ENCODE results near the gene NCKAP5.

The NCKAP5 gene

GRCh38 chr2:133120310-133120709, 448.0 kb downstream of the NCKAP5 start:
- Histone ChIP-seq H3K4me3 (ENCODE audit: low read length in 2 of 2) (no peak overlapping the region), H3K9me3 (ENCODE audit: control insufficient read depth in 2 of 2, low read length in 2 of 2) (no peaks in the 10 kb centered on the region), H3K9ac (ENCODE audit: low read depth in 1 of 2, low read length in 2 of 2) (no peak overlapping the region)

DNA sequence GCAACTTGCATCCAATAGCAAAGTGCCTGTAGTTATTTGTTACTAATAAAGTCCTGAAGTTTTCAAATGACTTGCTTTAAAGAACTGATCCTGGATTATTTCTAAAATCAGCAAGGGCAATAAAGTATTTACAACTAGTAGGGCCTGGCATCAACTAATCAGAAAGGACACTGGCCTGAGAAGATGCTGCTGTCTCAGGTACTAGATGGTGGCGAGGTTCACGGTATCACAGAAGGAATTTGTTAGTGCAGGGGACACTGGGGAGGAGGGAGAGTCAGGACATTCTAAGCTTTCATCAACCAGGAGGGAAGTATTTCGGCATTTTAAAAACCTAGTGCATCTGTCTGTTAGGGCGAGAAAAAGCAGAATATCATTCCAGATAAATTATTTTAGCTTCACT, 458.1 kb downstream of the NCKAP5 start:
- Histone ChIP-seq H3K36me3 (ENCODE audit: control insufficient read depth in 2 of 2, insufficient read depth in 2 of 2, low read length in 2 of 2) (no peaks in the 10 kb centered on the region), H3K27ac (ENCODE audit: low read depth in 2 of 2, low read length in 2 of 2) (no peak overlapping the region), H3K4me3 (ENCODE audit: low read length in 2 of 2) (no peak overlapping the region), H3K4me1 (ENCODE audit: control insufficient read depth in 2 of 2, insufficient read depth in 2 of 2, low read length in 2 of 2) (no peaks in the 10 kb centered on the region), H3K9me3 (ENCODE audit: control insufficient read depth in 2 of 2, low read length in 2 of 2) (no peaks in the 10 kb centered on the region), H3K27me3 (ENCODE audit: control insufficient read depth in 2 of 2, insufficient read depth in 2 of 2, low read length in 2 of 2) (no peaks in the 10 kb centered on the region), H3K9ac (ENCODE audit: low read depth in 1 of 2, low read length in 2 of 2) (no peak overlapping the region)

More at GRCh38 chr2:133120310-133120709, 448.0 kb downstream of the NCKAP5 start:
- Histone ChIP-seq H3K27ac (ENCODE audit: low read depth in 2 of 2, low read length in 2 of 2) (no peak overlapping the region), H3K4me1 (ENCODE audit: control insufficient read depth in 2 of 2, insufficient read depth in 2 of 2, low read length in 2 of 2) (no peaks in the 10 kb centered on the region), H3K36me3 (ENCODE audit: control insufficient read depth in 2 of 2, insufficient read depth in 2 of 2, low read length in 2 of 2) (no peaks in the 10 kb centered on the region), H3K27me3 (ENCODE audit: control insufficient read depth in 2 of 2, insufficient read depth in 2 of 2, low read length in 2 of 2) (no peaks in the 10 kb centered on the region)

DNA sequence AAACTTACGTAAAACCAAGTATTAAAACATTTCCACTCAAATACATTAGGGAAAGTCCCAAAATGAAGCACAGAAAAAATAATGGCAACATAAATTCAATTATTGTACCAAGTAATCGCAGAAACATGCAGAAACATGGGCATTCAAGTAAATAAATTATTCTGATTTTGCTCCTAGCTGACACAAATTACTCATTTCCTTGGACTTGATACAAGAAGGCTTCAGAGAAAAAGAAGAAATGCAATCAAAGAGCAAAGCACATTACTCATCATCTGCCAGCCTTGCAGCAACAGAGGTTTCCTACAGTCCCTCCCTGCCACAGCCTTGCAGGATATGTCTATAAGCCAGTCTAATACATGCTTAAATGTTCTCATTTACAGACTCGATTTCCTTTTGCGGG, 458.5 kb downstream of the NCKAP5 start:
- Histone ChIP-seq H3K36me3 (ENCODE audit: control insufficient read depth in 2 of 2, insufficient read depth in 2 of 2, low read length in 2 of 2) (no peaks in the 10 kb centered on the region), H3K4me3 (ENCODE audit: low read length in 2 of 2) (no peak overlapping the region), H3K27ac (ENCODE audit: low read depth in 2 of 2, low read length in 2 of 2) (no peak overlapping the region), H3K27me3 (ENCODE audit: control insufficient read depth in 2 of 2, insufficient read depth in 2 of 2, low read length in 2 of 2) (no peaks in the 10 kb centered on the region), H3K4me1 (ENCODE audit: control insufficient read depth in 2 of 2, insufficient read depth in 2 of 2, low read length in 2 of 2) (no peaks in the 10 kb centered on the region), H3K9me3 (ENCODE audit: control insufficient read depth in 2 of 2, low read length in 2 of 2) (no peaks in the 10 kb centered on the region), H3K9ac (ENCODE audit: low read depth in 1 of 2, low read length in 2 of 2) (no peak overlapping the region)

- no peak overlapping the region for H3K4me3 ChIP-seq (ENCODE audit: low read length in 2 of 2)
- no peak overlapping the region for H3K9ac ChIP-seq (ENCODE audit: low read depth in 1 of 2, low read length in 2 of 2)
- no peaks in the 10 kb centered on the region for H3K9me3 ChIP-seq (ENCODE audit: control insufficient read depth in 2 of 2, low read length in 2 of 2)
- H3K36me3 ChIP-seq (ENCODE audit: control insufficient read depth in 2 of 2, insufficient read depth in 2 of 2, low read length in 2 of 2), result no peaks in the 10 kb centered on the region
- H3K27ac ChIP-seq (ENCODE audit: low read depth in 2 of 2, low read length in 2 of 2), result no peak overlapping the region
- H3K4me1 ChIP-seq (ENCODE audit: control insufficient read depth in 2 of 2, insufficient read depth in 2 of 2, low read length in 2 of 2), result no peaks in the 10 kb centered on the region
- no peaks in the 10 kb centered on the region for H3K27me3 ChIP-seq (ENCODE audit: control insufficient read depth in 2 of 2, insufficient read depth in 2 of 2, low read length in 2 of 2)
Measured at GRCh38 chr2:133107058-133107815, 461.0 kb downstream of the NCKAP5 start.

- H3K36me3 ChIP-seq (ENCODE audit: control insufficient read depth in 2 of 2, insufficient read depth in 2 of 2, low read length in 2 of 2), result no peaks in the 10 kb centered on the region
- H3K9me3 ChIP-seq (ENCODE audit: control insufficient read depth in 2 of 2, low read length in 2 of 2), result no peaks in the 10 kb centered on the region
- no peak overlapping the region for H3K4me3 ChIP-seq (ENCODE audit: low read length in 2 of 2)
- no peaks in the 10 kb centered on the region for H3K27me3 ChIP-seq (ENCODE audit: control insufficient read depth in 2 of 2, insufficient read depth in 2 of 2, low read length in 2 of 2)
- H3K4me1 ChIP-seq (ENCODE audit: control insufficient read depth in 2 of 2, insufficient read depth in 2 of 2, low read length in 2 of 2), result no peaks in the 10 kb centered on the region
- no peak overlapping the region for H3K9ac ChIP-seq (ENCODE audit: low read depth in 1 of 2, low read length in 2 of 2)
- no peak overlapping the region for H3K27ac ChIP-seq (ENCODE audit: low read depth in 2 of 2, low read length in 2 of 2)
Measured at GRCh38 chr2:133104871-133105270, 463.4 kb downstream of the NCKAP5 start.

DNA sequence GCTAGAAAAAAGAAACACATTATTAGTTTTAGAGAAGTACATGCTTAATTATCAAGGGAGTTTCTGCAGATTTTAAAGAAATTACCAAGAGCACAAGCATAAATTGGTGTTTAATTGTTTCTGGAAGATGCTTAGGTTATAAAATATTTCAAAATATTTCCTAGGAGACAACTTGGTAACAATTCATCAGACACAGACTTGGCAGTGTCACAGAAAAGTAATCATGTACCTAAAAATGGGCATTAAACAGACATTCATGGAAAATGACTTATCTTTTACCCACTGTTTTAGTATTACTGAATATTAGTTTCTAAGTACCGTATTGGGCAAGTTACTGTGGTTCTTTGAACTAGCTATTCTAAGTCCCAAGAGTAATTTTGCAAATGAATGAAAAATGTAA, 469.5 kb downstream of the NCKAP5 start:
- Histone ChIP-seq H3K4me1 (ENCODE audit: control insufficient read depth in 2 of 2, insufficient read depth in 2 of 2, low read length in 2 of 2) (no peaks in the 10 kb centered on the region), H3K9me3 (ENCODE audit: control insufficient read depth in 2 of 2, low read length in 2 of 2) (no peaks in the 10 kb centered on the region), H3K27ac (ENCODE audit: low read depth in 2 of 2, low read length in 2 of 2) (no peak overlapping the region), H3K9ac (ENCODE audit: low read depth in 1 of 2, low read length in 2 of 2) (no peak overlapping the region), H3K36me3 (ENCODE audit: control insufficient read depth in 2 of 2, insufficient read depth in 2 of 2, low read length in 2 of 2) (no peaks in the 10 kb centered on the region), H3K27me3 (ENCODE audit: control insufficient read depth in 2 of 2, insufficient read depth in 2 of 2, low read length in 2 of 2) (no peaks in the 10 kb centered on the region), H3K4me3 (ENCODE audit: low read length in 2 of 2) (no peak overlapping the region)

DNA sequence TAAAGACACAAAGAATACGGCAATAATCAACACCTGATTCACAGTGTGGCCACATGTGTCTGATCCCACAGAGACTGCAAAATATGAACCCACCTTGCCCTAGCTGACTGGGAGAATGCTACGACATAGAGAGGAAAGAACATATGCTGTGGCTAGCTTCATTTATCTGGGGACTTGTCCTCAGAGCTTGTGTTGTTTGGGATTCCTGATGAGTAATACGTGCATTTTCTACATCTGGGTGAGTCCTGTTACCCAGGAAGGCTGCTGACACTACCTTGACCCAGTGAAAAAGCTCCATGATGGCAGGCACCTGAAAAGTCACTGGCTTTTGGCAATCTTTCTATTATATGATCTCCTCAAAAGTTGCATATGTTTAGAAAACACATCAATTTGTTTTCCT, 470.6 kb downstream of the NCKAP5 start:
- Histone ChIP-seq H3K27me3 (ENCODE audit: control insufficient read depth in 2 of 2, insufficient read depth in 2 of 2, low read length in 2 of 2) (no peaks in the 10 kb centered on the region), H3K9ac (ENCODE audit: low read depth in 1 of 2, low read length in 2 of 2) (no peak overlapping the region), H3K9me3 (ENCODE audit: control insufficient read depth in 2 of 2, low read length in 2 of 2) (no peaks in the 10 kb centered on the region), H3K36me3 (ENCODE audit: control insufficient read depth in 2 of 2, insufficient read depth in 2 of 2, low read length in 2 of 2) (no peaks in the 10 kb centered on the region), H3K4me1 (ENCODE audit: control insufficient read depth in 2 of 2, insufficient read depth in 2 of 2, low read length in 2 of 2) (no peaks in the 10 kb centered on the region), H3K27ac (ENCODE audit: low read depth in 2 of 2, low read length in 2 of 2) (no peak overlapping the region), H3K4me3 (ENCODE audit: low read length in 2 of 2) (no peak overlapping the region)

- Histone ChIP-seq H3K9ac (ENCODE audit: low read depth in 1 of 2, low read length in 2 of 2) (no peak overlapping the region), H3K9me3 (ENCODE audit: control insufficient read depth in 2 of 2, low read length in 2 of 2) (no peaks in the 10 kb centered on the region), H3K27ac (ENCODE audit: low read depth in 2 of 2, low read length in 2 of 2) (no peak overlapping the region), H3K4me3 (ENCODE audit: low read length in 2 of 2) (no peak overlapping the region), H3K4me1 (ENCODE audit: control insufficient read depth in 2 of 2, insufficient read depth in 2 of 2, low read length in 2 of 2) (no peaks in the 10 kb centered on the region), H3K27me3 (ENCODE audit: control insufficient read depth in 2 of 2, insufficient read depth in 2 of 2, low read length in 2 of 2) (no peaks in the 10 kb centered on the region), H3K36me3 (ENCODE audit: control insufficient read depth in 2 of 2, insufficient read depth in 2 of 2, low read length in 2 of 2) (no peaks in the 10 kb centered on the region)
Measured at GRCh38 chr2:133092571-133092970, 475.7 kb downstream of the NCKAP5 start.

DNA sequence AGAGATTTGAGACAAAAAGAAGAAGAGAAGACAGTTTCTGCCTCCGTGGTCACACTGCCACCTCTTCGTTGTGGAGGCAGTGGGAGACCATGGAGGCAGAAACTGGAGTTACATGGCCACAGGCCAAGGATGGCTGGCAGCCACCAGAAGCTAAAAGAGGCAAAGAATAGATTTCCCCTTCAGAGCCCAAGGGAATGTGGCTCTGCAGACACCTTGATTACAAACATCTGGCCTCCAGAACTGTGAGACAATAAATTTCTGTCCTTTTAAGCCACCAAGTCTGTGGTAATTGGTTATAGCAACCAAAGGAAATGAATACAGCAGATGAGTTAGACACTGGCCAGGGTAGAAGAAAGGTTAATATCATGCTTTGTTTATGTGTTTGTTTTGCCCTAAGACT, 477.9 kb downstream of the NCKAP5 start:
- no peaks in the 10 kb centered on the region for H3K27me3 ChIP-seq (ENCODE audit: control insufficient read depth in 2 of 2, insufficient read depth in 2 of 2, low read length in 2 of 2)
- H3K9me3 ChIP-seq (ENCODE audit: control insufficient read depth in 2 of 2, low read length in 2 of 2), result no peaks in the 10 kb centered on the region
- no peak overlapping the region for H3K9ac ChIP-seq (ENCODE audit: low read depth in 1 of 2, low read length in 2 of 2)
- no peak overlapping the region for H3K27ac ChIP-seq (ENCODE audit: low read depth in 2 of 2, low read length in 2 of 2)
- H3K4me1 ChIP-seq (ENCODE audit: control insufficient read depth in 2 of 2, insufficient read depth in 2 of 2, low read length in 2 of 2), result no peaks in the 10 kb centered on the region
- H3K4me3 ChIP-seq (ENCODE audit: low read length in 2 of 2), result no peak overlapping the region
- no peaks in the 10 kb centered on the region for H3K36me3 ChIP-seq (ENCODE audit: control insufficient read depth in 2 of 2, insufficient read depth in 2 of 2, low read length in 2 of 2)

DNA sequence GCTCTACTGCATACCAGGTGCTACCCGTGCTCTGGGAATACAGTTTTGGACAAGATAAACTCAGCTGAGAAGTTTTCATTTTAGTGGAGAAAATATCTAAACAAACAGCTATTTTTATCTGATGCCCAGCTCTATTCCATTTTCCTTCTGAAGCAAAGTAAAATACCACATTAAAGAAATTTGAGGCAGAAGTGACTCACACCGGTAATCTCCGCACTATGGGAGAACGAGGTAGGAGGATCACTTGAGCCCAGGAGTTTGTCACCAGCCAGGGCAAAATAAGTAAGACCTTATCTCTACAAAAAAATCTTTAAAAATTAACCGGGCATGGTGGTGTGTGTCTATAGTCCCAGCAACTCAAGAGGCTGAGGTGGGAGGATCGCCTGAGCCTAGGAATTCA, 482.1 kb downstream of the NCKAP5 start:
- Histone ChIP-seq H3K9ac (ENCODE audit: low read depth in 1 of 2, low read length in 2 of 2) (no peak overlapping the region), H3K27me3 (ENCODE audit: control insufficient read depth in 2 of 2, insufficient read depth in 2 of 2, low read length in 2 of 2) (no peaks in the 10 kb centered on the region), H3K4me3 (ENCODE audit: low read length in 2 of 2) (no peak overlapping the region), H3K36me3 (ENCODE audit: control insufficient read depth in 2 of 2, insufficient read depth in 2 of 2, low read length in 2 of 2) (no peaks in the 10 kb centered on the region), H3K27ac (ENCODE audit: low read depth in 2 of 2, low read length in 2 of 2) (no peak overlapping the region), H3K9me3 (ENCODE audit: control insufficient read depth in 2 of 2, low read length in 2 of 2) (no peaks in the 10 kb centered on the region), H3K4me1 (ENCODE audit: control insufficient read depth in 2 of 2, insufficient read depth in 2 of 2, low read length in 2 of 2) (no peaks in the 10 kb centered on the region)
